HepG2 (cell line): ENCODE results near the gene HERC5. TPM values are rescaled to one million over a fixed set of nuclear protein-coding genes. Genes with fewer than 3 reads are reported as not detected.
A peak's percentile ranks its signal among the peaks of the same experiment; 100 is the strongest.

ENCODE experiments used
- CBFB ChIP-seq: sonication (generic); formaldehyde crosslinking; IDR thresholded peaks from 2 replicates; pipeline ENCODE4 v1.4.0; 2020; ENCODE audit warnings: missing genetic modification reagents
- GLMP ChIP-seq: sonication (generic); formaldehyde crosslinking; IDR thresholded peaks from 2 replicates; pipeline ENCODE4 v1.9.0; 2021; ENCODE audit warnings: missing genetic modification reagents, mild to moderate bottlenecking, borderline replicate concordance
- KLF13 ChIP-seq: sonication (generic); formaldehyde crosslinking; IDR thresholded peaks from 2 replicates; pipeline ENCODE4 v1.4.0; 2020; ENCODE audit warnings: mild to moderate bottlenecking, missing genetic modification reagents
- LRRFIP1 ChIP-seq: sonication (generic); formaldehyde crosslinking; conservative IDR thresholded peaks from 2 replicates; pipeline ENCODE4 v1.4.0; 2020; ENCODE audit warnings: missing genetic modification reagents
- MEF2D ChIP-seq: sonication (generic); formaldehyde crosslinking; IDR thresholded peaks from 2 replicates; pipeline ENCODE4 v1.5.1; 2020; ENCODE audit warnings: mild to moderate bottlenecking, missing genetic modification reagents
- MYNN ChIP-seq: sonication (generic); formaldehyde crosslinking; IDR thresholded peaks from 2 replicates; pipeline ENCODE4 v1.4.0; 2020; ENCODE audit warnings: mild to moderate bottlenecking, low read depth, missing genetic modification reagents
- NPAS2 ChIP-seq: sonication (generic); formaldehyde crosslinking; IDR thresholded peaks from 2 replicates; pipeline ENCODE4 v1.8.0; 2022; ENCODE audit warnings: mild to moderate bottlenecking, missing genetic modification reagents, borderline replicate concordance
- NR2C2 ChIP-seq: sonication (generic); formaldehyde crosslinking; IDR thresholded peaks from 2 replicates; pipeline ENCODE4 v1.4.0; 2020; ENCODE audit warnings: missing genetic modification reagents, mild to moderate bottlenecking, moderate library complexity, borderline replicate concordance
- NRL ChIP-seq: sonication (generic); formaldehyde crosslinking; IDR thresholded peaks from 2 replicates; pipeline ENCODE4 v1.5.0; 2020; ENCODE audit warnings: missing genetic modification reagents, mild to moderate bottlenecking, moderate library complexity, borderline replicate concordance
- PBX3 ChIP-seq: sonication (generic); formaldehyde crosslinking; IDR thresholded peaks from 2 replicates; pipeline ENCODE4 v1.8.1; 2023; ENCODE audit warnings: missing genetic modification reagents, inconsistent platforms, borderline replicate concordance
- RAD21 ChIP-seq: fragments of 450-650 bp; formaldehyde crosslinking; IDR thresholded peaks from 2 replicates; pipeline ENCODE4 v1.5.0; 2020; ENCODE audit warnings: mild to moderate bottlenecking
- SNAPC2 ChIP-seq: sonication (generic); formaldehyde crosslinking; IDR thresholded peaks from 2 replicates; pipeline ENCODE4 v1.8.1; 2022; ENCODE audit warnings: mild to moderate bottlenecking, missing genetic modification reagents
- TP53 ChIP-seq: sonication (generic); formaldehyde crosslinking; conservative IDR thresholded peaks from 2 replicates; pipeline ENCODE4 v1.4.0; 2020; ENCODE audit warnings: missing genetic modification reagents
- ZFY ChIP-seq: sonication (generic); formaldehyde crosslinking; IDR thresholded peaks from 2 replicates; pipeline ENCODE4 v1.4.0; 2020; ENCODE audit warnings: missing genetic modification reagents
- ZNF136 ChIP-seq: sonication (generic); formaldehyde crosslinking; IDR thresholded peaks from 2 replicates; pipeline ENCODE4 v1.8.1; 2022; ENCODE audit warnings: low read depth, mild to moderate bottlenecking, moderate library complexity, missing genetic modification reagents
- ZNF234 ChIP-seq: sonication (generic); formaldehyde crosslinking; conservative IDR thresholded peaks from 2 replicates; pipeline ENCODE4 v1.5.1; 2020; ENCODE audit warnings: mild to moderate bottlenecking, missing genetic modification reagents
- ZNF597 ChIP-seq: sonication (generic); formaldehyde crosslinking; IDR thresholded peaks from 2 replicates; pipeline ENCODE4 v1.5.0; 2020; ENCODE audit warnings: missing genetic modification reagents
- ZNF703 ChIP-seq: sonication (generic); formaldehyde crosslinking; IDR thresholded peaks from 2 replicates; pipeline ENCODE4 v1.5.1; 2020; ENCODE audit warnings: missing genetic modification reagents, mild to moderate bottlenecking, moderate library complexity, borderline replicate concordance
- polyA plus RNA-seq, 8 experiments: library from polyadenylated mRNA; depleted of rRNA in 3 of 8; stranded (reverse) in 7 of 8; unstranded in 1 of 8; fragments of >200 nt; fragmentation: Illumina TruSeq in 4 of 8; extraction: Trizol in 4 of 8; gene quantifications; 2 replicates each; pipeline versions ENCODE4 v1.2.1 to v1.2.3, GENCODE V29; 2011 to 2016; ENCODE audit warnings: low read depth in 4 of 8, missing spikeins in 1 of 8, mixed read lengths in 1 of 8; ENCODE audit not compliant: insufficient read depth in 1 of 8
- total RNA-seq, 5 experiments: library from RNA; depleted of rRNA; stranded (reverse); fragments of >200 nt; fragmentation: Illumina TruSeq; extraction: Trizol; gene quantifications; 2 replicates each; pipeline ENCODE4 v1.2.3, GENCODE V29; 2016; ENCODE audit warnings: low read depth in 1 of 5
- TF ChIP-seq, protein P1 (sequence below): sonication (generic); formaldehyde crosslinking; IDR thresholded peaks from 2 replicates; pipeline ENCODE4 v1.5.1; 2020; ENCODE audit warnings: missing genetic modification reagents, mild to moderate bottlenecking, borderline replicate concordance
- TF ChIP-seq, protein P2 (sequence below): IDR thresholded peaks from 2 replicates; pipeline ENCODE4 v1.6.1; 2016; ENCODE audit warnings: low read depth, borderline replicate concordance

The HERC5 gene
- total and polyA plus RNA-seq, 2 of the 13 experiments (the other 11 are each of a cell fraction or from before 2014, with no cell fraction given): 0.13 to 0.33 TPM

DNA sequence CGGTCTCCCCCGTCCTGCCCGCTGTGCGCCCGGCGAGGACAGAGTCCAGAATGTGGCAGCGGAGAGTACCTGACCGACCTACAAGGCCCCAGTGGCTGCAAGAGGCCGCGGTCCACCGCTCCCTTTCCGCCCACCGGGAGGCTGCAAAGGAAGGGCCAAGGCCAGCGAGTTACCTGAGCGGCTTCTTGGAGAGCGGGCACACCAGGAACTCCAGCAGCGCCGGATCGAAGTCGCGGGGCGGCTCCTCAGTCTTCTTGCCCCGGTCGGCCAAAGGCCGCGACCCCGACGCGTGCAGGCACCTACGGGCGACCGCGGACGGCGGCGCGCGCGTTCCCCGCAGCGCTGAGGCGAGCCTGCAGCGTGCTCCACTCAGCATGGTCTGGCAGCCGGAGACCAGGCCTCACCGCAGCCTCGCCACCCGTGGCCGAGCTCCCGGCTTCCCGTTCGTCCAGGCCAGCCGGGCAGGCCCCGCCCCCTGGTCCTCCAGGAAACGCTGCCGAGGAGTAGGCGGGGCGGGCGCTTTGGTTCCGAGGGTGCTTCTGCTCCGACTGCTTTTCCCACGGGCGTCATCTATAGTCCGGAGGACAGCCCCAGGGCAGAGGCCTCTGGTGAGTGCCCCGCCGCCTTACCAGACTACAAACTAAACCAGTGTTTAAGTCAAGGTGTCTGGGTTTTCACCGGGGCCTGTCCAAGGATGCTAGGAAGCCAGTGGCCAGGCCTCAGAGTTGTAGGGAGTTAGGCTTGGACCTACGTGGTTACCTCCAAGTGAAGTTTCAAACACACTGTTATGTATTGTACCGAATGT, 66.6 kb downstream of the HERC5 start, which contains the start of gene PYURF (continued):
- TF ChIP-seq, protein P1, sequence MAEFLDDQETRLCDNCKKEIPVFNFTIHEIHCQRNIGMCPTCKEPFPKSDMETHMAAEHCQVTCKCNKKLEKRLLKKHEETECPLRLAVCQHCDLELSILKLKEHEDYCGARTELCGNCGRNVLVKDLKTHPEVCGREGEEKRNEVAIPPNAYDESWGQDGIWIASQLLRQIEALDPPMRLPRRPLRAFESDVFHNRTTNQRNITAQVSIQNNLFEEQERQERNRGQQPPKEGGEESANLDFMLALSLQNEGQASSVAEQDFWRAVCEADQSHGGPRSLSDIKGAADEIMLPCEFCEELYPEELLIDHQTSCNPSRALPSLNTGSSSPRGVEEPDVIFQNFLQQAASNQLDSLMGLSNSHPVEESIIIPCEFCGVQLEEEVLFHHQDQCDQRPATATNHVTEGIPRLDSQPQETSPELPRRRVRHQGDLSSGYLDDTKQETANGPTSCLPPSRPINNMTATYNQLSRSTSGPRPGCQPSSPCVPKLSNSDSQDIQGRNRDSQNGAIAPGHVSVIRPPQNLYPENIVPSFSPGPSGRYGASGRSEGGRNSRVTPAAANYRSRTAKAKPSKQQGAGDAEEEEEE (CRISPR knock-in tag): no peak
- peak; percentile 85 for TF ChIP-seq NRL (CRISPR knock-in tag)
- no peak for TF ChIP-seq NPAS2 (CRISPR knock-in tag)
- no peak for TF ChIP-seq ZNF234 (CRISPR knock-in tag)
- peak; percentile 84 for TF ChIP-seq NR2C2
- peak; percentile 31; the same call in 1 of the 2 replicates for TF ChIP-seq RAD21 (CRISPR knock-in tag)
- TF ChIP-seq SNAPC2: no peak; the same call in 1 of the 2 replicates
- no peak; the same call in 1 of the 2 replicates for TF ChIP-seq PBX3 (CRISPR knock-in tag)
- TF ChIP-seq CBFB (CRISPR knock-in tag): peak; percentile 84; the same call in 1 of the 2 replicates
- no peak; the same call in 1 of the 2 replicates for TF ChIP-seq TP53 (CRISPR knock-in tag)
- TF ChIP-seq GLMP (CRISPR knock-in tag): peak; percentile 78; the same call in 1 of the 2 replicates
- TF ChIP-seq ZNF703 (CRISPR knock-in tag): peak; percentile 28
- TF ChIP-seq ZFY (CRISPR knock-in tag): peak; percentile 100
- peak; percentile 79; the same call in 1 of the 2 replicates for TF ChIP-seq MEF2D (CRISPR knock-in tag)
- no peak for TF ChIP-seq LRRFIP1
- TF ChIP-seq ZNF597: no peak
- TF ChIP-seq ZNF136 (CRISPR knock-in tag): no peak
- TF ChIP-seq, protein P2, sequence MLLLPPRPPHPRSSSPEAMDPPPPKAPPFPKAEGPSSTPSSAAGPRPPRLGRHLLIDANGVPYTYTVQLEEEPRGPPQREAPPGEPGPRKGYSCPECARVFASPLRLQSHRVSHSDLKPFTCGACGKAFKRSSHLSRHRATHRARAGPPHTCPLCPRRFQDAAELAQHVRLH (CRISPR knock-in tag): peak; percentile 97
- TF ChIP-seq KLF13 (CRISPR knock-in tag): no peak
- no peak; the same call in 1 of the 2 replicates for TF ChIP-seq MYNN
